ENCODE measurements around the gene DPEP2. TPM values are rescaled to one million over a fixed set of nuclear protein-coding genes. Genes with fewer than 3 reads are reported as not detected.
"Not testable (repeated sequence)": the region's sequence is repeated elsewhere in the genome, so short reads cannot be mapped to it uniquely, and the experiment has no call there.

Gene DPEP2
- total RNA-seq, 1 experiment from 2014 or later = not detected

DNA sequence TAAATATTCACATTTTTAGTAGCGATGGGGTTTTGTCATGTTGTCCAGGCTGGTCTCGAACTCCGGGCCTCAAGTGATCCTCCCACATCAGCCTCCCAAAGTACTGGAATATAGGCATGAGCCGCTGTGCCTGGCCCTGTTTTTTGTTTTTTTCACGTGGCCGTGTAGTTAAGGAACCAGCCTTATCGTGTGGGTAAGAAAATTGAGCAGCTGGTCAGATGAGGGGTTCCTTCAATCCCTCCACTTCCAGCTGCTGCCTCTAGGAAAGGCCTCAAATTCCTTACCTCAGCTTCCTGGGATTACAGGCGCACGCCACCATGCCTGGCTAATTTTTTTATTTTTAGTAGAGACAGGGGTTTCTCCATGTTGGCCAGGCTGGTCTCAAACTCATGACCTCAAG is 5.9 kb upstream of the DPEP2 start:
- DNase-seq (ENCODE audit: low read depth) = no peak

DNA sequence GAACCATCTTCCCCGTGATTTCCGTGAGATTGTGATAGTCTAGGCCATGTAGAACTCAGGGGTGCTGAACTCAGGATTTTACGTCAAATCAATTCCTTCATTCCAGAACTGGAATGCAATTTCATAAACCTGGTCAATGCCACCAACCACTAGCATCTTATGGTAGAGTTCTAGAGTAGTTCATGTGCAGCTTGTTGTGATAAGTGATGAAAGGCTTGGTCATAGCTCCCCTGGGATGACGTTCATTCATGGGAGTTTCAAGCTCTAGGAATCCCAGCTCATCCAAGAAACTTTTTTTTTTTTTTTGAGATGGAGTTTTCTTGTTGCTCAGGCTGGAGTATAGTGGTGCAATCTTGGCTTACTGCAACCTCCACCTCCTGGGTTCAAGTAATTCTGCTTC is 3.7 kb upstream of the DPEP2 start:
- no peak for DNase-seq (ENCODE audit: low read depth)

DNA sequence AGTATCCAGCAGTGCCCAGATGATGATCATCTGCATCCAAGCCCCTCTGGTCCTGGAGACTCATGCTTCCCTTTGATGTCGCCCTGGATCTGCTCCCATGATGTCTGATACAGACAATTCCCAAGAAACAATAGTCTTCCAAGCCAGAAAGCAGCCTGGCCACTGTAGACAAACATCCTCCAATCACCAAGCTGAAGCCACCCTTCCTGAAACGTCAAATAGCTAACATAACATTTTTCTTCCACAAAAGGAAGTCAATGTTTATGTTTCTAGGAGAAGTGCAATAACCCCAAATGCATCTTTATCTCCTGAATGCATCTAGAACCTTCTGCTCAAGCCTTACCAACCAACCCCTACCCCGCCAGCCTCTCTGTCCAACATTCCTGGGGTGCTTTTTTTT is 1.2 kb upstream of the DPEP2 start:
- DNase-seq (ENCODE audit: low read depth) = no peak

DNA sequence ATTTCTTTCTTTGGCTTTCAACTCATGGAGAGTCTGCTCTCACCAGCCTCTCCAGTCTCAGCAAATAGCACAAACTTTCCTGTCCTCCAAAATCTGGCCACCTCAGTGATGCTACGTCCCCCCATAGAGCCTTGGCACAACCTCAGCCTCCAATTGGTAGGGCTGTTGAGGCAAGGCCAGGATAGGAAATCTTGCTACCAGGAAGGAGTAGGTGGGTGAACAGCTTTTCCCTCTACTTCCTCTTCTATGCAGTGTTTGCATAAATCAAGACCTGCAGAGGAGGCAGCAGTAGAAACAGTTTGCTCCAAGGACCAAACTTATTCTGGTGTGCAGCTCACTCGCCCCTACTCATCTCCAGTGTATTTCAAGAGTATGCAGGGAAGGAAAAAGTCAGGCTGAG is 701 bp upstream of the DPEP2 start:
- no peak for DNase-seq (ENCODE audit: low read depth)

DNA sequence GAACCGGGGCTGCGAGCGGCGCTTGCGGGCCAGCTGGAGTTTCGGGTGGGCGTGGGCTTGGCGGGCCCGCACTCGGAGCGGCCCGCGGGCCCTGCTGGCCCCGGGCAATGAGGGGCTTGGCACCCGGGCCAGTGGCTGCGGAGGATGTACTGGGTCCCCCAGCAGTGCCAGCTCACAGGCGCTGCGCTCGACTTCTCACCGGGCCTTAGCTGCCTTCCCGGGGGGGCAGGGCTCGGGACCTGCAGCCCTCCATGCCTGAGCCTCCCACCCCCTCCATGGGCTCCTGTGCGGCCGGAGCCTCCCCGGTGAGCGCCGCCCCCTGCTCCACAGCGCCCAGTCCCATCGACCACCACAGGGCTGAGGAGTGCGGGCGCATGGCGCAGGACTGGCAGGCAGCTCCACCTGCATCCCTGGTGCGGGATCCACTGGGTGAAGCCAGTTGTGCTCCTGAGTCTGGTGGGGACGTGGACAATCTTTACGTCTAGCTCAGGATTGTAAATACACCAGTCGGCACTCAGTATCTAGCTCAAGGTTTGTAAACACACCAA is 979 bp downstream of the DPEP2 start:
- not testable (repeated sequence) for DNase-seq (ENCODE audit: low read depth)

DNA sequence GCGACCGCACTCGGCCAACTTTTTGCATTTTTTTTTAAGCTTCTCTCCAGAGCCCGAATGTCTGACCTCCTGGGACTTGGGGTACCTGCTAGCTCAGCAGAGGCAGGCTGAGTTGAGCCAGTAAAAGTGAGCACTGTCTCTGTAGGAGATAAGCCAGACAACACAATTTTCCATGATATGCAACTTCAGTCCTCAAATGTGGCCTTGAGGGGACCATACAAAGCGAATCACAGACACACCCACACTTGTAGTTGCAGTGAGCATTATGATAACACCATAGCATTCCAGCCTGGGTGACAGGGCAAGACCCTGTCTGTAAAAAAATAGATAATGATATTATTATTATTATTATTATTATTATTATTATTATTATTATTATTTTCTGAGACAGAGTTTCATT is 2.6 kb downstream of the DPEP2 start:
- no peak for DNase-seq (ENCODE audit: low read depth)

DNA sequence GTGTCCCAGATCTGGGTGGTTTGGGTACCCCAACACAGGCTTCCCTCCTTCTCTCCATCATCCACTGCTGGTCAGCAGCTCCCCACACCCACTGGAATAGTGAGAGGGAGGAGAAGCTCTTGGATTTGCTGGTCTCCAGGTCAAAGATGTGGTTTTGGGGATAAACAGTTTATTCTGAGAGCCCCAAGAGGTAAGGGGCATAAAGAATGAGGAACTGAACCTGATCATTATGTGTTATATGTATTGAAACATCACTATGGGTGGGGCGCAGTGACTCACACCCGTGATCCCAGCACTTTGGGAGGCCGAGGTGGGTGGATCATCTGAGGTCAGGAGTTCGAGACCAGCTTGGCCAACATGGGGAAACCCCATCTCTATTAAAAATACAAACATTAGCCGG is 3.9 kb downstream of the DPEP2 start:
- DNase-seq (ENCODE audit: low read depth) = peak; percentile 15

DNA sequence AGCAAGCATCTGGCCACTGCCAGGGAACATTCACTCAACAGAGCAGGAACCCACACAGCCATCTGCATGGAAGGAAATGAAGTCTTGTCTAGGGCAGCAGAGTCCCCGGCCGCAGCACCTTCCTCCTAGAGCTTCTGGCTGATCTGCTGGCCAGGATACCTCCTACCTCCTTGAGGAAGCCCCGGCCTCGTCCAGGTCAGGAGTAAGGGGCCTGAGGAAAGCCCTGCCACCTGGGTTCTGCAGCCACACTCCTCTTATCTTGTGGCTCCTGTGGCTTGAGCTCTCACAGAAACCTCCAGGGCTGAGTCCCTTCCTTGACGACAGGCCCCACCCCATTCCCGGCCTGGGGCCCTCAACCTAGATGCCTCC is 5.3 kb downstream of the DPEP2 start:
- not testable (repeated sequence) for DNase-seq (ENCODE audit: low read depth)

DNA sequence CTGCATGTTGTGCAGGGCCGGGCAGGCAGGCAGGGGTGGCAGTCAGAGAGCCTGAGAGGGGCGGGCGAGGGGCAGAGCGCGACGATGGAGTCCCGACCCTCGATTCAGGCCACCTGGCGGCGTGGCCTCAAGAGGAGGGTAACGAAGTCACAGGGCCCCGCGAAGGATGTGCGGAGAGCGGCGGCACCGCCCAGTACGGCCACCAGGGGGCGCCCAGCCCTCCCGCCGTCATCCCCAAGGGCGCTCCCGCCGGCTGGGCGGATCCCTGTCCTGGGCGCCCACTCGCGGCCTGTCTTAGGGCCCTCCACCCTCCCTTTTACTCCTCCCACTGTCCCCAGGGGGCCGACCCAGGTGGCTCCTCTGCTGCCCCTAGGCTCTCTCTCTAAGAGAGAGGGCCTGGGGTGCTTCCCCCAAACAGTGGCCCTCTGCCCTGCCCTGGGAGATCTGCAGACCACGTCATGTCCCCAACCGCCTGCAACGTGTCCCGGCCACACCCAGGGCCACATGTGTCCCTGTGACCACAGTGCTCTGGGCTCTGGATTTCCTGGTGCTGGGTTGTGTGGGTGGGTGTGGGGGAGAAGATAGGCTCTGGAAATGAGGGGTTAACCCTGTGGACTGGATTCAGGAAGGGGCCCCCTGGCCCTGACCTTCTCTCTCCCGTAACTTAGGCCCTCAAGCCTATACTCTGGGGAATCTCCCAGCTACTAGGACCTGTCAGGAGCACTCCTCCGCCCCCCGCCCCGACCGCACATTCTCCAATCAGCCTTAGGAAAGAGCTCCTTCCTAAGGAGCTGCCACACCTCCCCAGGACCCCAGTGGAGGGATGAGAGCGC is 5.9 kb downstream of the DPEP2 start:
- peak; percentile 67 for DNase-seq (ENCODE audit: low read depth)

DNA sequence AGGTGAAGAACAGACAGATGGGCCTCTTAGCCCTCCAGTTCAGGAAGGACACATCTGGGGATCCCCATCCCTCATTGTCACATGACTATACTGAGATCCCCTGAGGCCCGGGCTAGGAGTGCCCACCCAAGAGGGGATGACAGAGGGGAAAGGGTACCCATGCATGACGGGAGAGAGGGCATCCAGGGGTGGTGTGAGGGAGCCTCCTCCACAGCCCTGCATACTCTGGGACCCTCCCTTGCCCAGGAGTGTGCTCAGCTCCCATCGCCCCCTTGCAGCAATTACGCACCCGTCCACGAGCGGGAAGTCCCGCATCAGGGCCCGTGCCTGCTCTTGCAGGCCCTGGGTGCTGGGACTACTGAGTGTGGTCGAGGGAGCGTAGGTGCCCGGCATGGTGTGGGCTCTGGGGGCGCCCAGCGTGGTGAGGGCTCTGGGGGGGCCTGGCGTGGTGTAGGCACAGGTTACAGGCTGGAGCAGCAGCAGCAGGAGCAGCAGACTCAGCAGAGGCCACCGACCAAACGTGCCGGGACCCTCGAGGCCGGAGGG is 6.5 kb downstream of the DPEP2 start:
- DNase-seq (ENCODE audit: low read depth) = no peak

DNA sequence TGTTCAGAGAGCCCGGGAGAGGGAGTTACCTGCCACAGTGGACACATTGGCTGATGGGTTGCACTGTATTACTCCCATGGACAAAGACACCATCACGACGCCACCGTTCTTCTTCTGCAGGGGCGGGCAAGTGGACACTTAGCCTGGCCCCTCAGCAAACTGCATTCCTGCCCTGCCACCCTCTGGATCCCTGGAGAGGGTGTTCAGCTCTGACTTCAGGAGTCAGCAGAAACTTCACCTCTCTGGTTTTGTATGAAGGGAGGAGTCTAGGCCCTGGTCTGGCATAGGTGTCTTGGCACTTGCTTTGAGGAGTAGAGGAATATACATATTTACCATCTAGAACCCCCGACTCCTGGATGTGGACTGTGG is 9.3 kb downstream of the DPEP2 start:
- no peak for DNase-seq (ENCODE audit: low read depth)

DNA sequence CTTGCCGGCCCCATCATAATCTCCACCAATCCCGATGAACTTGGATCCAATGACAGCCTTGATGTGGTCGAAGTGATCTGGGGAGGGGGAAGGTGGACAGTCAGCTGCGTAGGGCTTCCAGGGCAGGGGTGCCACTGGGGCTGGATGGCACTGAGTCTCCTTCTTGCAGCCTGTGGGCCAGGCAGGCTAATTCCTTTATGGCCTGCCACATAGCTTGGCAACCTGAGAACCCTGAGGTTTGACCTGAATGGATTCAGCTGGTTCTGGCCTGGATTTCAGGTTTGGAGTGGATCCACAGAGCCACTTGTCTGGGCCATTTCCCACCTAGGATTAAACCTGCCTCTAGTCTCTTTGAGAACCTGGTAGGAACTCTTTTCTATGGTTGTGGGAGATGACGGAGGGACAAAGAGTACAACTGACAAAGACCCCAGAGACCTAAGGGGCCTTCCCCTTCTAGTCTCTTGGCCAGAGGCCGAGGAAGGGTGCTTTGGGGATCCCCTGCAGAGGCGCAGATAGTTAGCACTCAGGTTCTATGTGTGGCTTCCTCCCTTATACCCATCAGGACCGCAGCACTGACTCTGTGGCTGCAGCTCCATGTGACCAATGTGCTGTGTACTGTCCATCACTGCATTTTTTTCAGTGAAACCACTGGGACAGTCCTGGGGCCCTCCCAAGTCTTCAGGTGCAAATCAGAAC is 9.8 kb downstream of the DPEP2 start:
- DNase-seq (ENCODE audit: low read depth) = no peak

DNA sequence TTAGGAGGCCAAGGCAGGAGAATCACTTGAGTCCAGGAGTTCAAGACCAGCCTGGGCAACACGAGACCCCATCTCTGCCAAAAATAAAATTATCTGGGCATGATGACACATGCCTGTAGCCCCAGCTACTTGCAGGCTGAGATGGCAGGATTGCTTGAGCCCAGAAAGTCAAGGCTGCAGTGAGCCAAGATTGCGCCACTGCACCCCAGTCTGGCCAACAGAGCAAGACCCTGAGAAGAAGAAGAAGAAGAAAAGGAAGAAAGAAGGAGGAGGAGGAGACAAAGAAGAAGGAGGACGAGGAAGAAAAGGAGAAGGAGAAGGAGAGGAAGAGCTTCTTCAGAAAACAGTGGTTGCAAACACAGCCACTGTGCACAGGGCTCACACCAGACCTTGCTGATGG is 10.6 kb downstream of the DPEP2 start:
- DNase-seq (ENCODE audit: low read depth) = no peak

DNA sequence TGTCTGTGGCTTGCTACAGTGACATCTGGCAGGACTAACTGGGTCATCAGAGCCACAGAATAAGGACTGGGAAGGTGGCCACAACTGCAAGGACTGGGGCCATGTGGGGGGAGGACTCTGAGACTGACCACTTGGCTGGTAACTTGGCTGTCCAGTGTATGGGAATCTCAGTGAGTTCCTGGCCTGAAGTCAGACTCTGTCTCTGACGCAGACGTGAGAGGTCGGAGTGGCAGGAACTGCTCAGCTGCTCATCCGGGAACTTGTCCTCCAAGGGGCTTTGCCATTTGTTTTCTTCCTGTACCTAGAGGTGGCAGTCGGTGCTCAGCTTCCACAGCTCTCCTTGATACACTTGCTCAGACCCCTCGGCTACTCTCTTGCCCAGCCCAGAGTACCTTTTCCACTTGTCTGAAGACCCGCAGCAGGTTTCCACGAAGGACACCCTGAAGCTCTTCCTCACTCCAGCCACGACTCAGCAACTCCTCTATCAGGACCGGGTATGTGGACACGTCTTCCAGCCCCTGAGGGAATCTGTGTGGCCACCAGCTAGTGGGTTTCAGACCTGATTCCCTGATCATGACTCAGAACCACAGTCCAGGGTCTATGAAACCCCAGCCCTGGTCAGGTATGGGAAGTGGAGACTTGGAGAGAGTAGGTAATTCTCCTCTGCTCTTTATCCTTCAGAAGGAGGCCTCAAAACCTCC is 11.7 kb downstream of the DPEP2 start:
- no peak for DNase-seq (ENCODE audit: low read depth)

DNA sequence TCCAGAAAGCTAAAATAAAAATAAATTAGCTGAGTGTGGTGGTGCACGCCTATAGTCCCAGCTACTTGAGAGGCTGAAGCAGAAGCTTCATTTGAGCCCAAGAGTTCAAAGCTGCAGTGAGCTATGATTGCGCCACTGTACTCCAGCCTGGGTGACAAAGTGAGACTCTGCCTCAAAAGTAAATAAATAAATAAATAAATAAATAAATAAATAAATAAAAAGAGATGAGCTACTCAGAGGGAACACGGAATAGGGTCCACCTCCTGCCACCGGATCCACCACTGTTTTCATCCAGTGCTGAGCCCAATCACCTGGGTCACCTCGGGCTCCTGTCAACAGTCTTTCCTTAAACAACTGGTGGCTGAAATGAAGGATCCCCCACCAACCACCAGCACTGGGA is 12.3 kb downstream of the DPEP2 start:
- DNase-seq (ENCODE audit: low read depth) = no peak

DNA sequence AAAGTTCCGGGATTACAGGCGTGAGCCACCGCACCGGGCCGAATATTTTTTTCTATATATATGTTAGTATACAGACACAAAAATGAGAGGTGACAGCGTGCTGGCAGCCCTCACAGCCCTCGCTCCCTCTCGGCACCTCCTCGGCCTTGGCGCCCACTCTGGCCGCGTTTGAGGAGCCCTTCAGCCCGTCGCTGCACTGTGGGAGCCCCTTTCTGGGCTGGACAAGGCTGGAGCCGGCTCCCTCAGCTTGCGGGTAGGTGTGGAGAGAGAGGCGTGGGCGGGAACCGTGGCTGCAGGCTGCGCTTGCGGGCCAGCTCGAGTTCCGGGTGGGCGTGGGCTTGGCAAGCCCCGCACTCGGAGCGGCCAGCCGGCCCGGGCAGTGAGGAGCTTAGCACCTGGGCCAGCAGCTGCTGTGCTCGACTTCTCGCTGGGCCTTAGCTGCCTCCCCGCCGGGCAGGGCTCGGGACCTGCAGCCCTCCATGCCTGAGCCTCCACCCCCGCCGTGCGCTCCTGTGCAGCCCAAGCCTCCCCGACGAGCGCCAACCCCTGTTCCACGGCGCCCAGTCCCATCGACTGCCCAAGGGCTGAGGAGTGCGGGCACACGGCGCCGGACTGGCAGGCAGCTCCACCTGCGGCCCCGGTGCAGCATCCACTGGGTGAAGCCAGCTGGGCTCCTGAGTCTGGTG is 17.1 kb downstream of the DPEP2 start:
- DNase-seq (ENCODE audit: low read depth) = no peak

DNA sequence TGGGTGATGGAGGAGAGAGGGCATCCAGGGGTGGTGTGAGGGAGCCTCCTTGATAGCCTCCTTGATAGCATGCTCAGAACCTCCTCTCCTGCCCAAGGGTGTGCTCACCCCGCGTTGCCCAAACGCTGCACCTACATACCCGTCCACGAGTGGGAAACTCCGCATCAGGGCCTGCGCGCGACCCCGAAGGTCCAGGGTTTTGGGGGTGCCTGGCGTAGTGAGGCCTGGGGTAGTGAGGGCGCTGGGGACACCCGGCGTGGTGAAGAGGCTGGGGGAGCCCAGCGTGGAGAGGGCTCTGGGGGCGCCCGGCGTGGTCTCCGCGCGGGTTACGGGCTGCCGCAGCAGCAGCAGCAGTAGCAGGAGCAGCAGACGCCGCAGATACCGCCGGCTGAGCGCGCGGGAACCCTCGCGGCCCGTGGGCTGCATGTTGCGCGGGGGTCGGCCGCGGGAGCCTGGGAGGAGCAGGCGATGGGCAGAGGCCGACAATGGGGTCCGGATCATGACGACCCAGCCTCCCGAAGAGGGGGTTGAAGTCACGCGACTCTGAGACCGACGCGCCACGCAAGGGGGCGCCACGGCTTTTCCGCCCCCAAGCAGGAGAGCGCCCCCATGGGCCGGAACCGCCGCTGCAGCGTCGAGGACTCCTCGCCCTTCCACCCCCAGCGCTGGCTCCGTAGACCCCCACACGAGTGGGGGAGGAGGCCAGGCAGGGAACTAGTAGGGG is 19.2 kb downstream of the DPEP2 start, which contains the start of gene DPEP3:
TSS of gene DPEP3 (minus strand) at position 545 of the 724 bp plus-strand sequence. CDS start at position 426, 119 bp downstream.
- no peak for DNase-seq (ENCODE audit: low read depth)

DNA sequence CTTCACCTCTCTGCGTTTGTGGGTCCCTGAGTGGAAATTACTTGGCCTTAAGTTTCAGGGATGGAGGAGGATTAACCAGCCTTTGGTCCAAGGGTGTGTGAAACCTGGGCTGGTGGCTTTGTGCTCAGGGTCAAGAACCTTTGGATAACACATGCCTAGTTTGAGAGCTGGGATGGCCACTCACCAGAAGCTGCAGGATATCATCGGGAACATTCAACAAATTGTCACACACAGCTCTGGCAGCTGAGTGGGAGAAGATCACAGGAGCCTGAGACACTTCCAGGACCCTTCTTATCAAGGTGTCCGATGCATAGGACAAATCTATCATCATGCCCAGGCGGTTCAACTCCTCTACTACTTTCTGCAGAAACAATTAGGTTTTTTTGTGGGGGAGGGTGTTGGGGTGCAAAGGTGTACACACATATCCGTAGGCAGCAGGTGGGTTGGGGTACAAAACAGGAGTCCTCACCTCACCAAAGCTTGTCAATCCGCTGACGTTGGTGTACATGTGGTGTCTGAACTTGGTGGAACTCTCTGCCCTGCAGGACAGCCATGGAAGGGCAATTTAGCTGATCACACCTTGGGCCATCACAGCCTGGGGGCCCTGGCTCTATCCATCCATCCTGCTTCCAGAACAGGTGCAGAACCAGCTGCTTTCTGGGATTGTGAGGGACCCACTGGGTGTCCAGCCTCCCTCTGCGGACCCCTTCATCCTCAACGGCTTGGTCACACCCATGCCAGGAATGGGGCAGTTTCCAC is 21.6 kb downstream of the DPEP2 start:
- no peak for DNase-seq (ENCODE audit: low read depth)

DNA sequence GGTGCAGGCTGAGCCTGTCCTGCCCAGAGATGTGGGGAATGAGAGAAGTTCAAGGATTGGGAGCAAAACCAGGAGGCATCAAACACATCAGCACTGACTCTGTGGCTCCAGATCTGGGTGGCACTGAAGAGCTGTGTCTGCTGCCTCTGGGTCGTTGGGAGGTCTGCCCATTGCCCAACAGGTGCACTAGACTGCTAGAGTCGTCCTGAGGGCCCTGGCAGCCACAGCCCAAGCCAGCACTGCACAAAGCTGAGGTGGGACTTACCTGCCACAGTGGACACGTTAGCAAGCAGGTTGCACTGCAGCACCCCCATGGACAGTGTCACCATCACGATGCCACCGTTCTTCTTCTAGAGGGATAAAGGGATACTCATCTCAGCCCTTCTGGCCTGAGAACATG is 22.3 kb downstream of the DPEP2 start:
- DNase-seq (ENCODE audit: low read depth) = no peak

DNA sequence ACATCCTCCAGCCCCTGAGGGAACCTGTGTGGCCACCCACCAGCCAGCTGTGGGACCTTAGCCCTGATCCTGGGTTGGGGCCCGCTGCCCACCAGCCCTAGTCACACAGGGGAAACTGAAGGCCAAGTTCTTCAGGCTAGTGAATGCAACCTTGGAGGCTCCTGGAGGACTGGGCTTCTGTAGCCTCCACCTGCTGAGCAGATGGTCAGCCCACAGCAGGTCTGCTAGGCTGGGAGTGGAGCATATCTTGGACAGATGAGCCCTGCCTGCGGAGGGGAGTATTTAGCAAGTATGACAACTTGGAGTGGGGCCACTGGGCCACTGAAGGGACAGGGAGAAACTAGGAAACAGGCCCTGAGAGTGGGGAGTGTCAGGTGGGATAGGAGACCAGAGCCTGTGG is 23.1 kb downstream of the DPEP2 start:
- no peak for DNase-seq (ENCODE audit: low read depth)
